HL-60/S4 treated with phorbol 12-myristate 13-acetate at 8.2 ng/mL for 4 days and 3 days (cell line): ENCODE results near the gene SPACA9.

Source experiments
- in situ Hi-C: fragments of 300-500 bp; cut with MboI; formaldehyde crosslinking; loops from 2 replicates; pipeline ENCODE4 v1.15.0; 2022; ENCODE audit warnings: low sequenced_read_pairs

SPACA9 gene

DNA sequence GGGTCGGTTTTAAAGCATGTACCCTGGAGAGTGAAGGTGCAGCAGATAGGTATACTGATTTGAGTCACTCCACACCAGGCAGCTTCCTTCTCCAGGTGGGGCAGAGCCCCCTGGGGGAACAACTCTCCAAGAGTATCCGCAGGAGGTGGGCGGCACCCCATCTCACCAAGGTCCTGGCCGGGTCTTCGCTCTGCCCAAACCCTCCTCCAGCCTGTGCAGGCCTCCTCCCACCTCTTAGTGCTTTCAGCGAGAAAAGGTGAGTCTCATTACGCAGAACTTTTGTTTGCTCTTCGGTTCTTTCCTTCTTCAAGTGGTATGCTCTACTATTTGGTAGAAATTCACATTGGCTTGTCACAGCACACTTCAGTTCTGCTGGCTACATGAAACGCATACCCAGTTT lies 13.7 kb downstream of the SPACA9 start:
- in situ Hi-C loops = no loop called here

DNA sequence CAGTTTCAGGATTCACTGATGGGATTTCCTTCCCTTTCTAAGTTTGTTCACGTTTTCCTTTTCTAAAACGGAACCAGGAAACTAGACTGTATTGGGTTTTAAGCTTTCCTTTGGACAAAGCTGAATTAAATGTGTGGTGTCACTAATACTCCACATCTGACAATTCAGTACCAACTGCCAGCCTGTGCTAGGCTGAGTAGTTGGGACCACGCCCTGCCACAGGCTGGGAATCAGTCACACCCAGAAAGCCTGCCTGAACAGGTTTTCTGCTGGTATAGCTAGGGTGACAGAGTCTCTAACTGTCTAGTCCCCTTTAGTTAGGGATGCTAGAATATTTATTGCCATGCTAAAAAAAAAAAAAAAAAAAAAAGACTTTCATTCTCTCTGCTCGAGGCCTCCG lies 15.6 kb downstream of the SPACA9 start:
- in situ Hi-C loops = no loop called here

DNA sequence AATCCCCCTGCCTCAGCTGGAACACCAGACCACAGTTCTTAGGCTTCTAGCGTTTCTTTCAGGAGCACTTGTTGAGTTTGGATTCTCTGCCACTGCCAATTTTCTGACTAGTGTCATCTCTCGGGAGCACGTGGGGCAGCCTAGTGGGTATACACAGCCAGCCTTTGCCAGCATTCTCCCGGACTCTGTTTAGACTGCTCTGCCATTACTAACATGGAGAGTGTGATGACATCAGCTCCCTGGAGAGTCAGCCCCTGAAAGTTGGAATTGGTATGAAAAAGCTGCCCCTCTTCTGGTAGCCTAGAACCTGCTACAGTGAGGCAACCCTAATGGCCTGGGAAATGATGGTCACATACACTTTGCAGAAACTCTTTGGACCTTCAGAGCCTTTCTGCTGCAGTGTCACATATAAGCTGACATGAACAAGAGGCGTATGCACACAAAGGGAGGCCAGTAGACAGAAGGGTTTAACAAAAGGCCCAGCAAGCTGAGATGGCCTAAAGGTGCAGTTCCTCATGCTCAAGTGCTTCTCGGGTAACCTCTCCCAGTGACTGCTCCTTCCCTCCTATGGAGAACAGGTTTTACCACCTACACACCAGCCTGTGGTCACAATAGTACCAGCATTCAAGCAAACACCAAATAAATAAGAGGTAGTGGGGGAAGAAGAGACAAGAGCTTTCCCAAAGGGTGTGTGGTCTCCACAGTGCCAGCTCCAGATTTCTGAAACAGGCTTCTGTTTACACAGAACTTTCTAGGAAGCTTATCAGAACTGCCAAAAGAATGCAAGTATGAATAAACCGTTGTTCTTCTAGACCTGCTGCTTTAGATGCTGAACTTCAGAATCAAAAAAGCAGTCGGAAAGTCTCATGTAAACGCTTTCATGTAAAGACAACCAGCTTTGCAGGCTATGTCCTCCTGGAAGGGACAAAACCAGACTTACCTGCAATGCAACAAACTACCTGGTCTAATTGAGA lies 16.5 kb downstream of the SPACA9 start:
- in situ Hi-C loops = no loop called here

DNA sequence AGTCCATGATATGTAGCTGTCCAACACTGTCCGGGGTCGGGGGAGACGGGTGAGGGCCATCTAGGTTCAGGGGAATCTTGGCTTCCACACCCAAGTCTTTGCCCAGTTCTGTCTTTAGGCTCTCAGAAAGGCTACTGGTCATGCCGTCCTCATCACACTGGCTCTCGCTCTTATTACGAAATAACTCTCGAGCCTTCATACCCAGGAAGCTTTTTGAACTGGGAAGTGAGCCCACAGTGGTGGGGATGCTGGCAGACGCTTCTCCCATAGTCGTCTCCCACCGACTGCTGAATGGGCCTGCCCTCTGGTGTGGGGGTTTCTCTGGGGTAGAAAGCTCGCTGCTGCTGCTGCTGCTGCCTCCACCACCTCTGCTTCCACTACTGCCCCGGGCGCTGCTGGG lies 17.6 kb downstream of the SPACA9 start:
- in situ Hi-C loops = no loop called here

DNA sequence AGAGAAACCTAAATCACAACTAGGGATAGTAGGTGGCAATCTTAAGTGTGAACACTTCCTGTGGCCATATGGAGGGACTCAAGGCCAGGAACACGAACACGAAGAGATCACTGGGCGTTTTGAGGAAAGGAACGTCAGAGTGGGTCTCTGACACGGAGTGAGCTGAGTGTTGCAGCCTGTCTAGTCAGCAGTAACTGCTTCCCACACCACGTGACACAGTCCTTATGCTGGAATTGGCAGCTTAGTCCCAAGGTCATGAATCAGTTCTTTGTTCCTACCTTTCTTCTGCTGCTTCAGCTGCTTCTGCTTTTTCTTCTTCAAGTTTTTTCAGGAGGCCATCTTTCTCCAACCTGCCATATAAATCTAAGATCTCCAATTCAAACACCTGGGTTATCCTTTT lies 18.2 kb downstream of the SPACA9 start:
- in situ Hi-C loops = no loop called here

DNA sequence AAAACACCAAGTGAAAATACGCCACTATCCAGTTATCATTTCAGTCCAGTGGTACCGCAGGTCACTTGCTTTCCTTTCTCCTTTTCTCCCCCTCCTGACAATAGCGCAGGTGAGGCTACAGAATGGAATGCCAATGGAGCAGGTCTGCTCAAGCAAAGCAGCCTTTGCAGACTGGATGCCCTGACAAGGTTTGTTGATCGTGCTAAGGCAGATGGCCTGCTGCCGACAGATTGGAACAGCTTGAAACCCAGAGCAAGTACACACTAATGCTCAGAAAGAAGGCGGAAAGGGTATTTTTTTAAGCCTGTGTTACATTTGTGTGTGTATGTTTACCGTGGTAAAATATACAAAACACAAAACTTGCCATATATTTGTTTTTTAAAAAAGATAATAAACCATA lies 19.4 kb downstream of the SPACA9 start:
- in situ Hi-C loops = no loop called here

DNA sequence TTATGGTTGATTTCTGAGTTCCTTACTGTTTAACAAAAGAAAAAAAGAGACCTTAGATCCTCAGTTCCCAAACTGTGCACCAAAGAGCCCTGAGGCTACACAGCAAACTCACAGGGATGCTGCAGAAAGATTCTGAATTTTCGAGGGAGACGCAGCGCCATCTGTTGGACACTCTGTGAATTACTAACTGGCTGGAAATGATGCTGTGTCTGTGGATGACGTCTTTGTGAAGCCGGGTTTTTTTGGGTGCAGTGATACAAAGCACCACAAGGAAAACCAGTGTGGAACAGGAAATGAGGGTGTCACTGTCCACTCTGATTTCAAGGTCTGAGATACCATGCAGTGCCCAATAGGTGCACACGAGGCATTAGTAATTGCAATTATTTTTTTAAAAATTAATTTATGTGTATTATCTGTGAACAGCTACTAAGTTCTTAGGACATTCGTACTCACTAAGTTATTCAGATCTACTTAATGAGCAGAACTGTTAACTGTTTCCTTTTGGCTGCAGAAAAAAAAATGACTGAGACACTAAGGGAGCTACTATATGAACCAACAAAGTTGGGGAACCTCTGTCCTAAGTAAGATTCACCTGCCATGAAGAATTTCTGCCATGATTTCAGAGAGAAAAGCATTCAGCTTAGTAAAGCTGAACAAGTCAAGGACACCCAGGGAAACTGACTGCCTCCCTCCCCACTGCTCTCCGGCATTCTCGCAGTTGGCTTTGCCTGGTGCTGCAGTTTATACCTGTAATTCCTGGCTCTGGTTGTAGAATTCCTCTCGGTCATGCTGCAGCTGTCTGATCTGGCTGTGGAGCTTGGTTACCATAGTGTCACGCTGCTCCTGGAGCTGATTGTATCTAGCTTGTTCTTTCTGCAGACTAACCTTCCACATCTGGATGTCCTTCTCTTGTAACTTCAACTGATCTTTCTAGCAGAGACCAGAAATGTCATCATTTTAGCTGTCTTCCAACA lies 23.4 kb downstream of the SPACA9 start:
- in situ Hi-C loops = no loop called here

DNA sequence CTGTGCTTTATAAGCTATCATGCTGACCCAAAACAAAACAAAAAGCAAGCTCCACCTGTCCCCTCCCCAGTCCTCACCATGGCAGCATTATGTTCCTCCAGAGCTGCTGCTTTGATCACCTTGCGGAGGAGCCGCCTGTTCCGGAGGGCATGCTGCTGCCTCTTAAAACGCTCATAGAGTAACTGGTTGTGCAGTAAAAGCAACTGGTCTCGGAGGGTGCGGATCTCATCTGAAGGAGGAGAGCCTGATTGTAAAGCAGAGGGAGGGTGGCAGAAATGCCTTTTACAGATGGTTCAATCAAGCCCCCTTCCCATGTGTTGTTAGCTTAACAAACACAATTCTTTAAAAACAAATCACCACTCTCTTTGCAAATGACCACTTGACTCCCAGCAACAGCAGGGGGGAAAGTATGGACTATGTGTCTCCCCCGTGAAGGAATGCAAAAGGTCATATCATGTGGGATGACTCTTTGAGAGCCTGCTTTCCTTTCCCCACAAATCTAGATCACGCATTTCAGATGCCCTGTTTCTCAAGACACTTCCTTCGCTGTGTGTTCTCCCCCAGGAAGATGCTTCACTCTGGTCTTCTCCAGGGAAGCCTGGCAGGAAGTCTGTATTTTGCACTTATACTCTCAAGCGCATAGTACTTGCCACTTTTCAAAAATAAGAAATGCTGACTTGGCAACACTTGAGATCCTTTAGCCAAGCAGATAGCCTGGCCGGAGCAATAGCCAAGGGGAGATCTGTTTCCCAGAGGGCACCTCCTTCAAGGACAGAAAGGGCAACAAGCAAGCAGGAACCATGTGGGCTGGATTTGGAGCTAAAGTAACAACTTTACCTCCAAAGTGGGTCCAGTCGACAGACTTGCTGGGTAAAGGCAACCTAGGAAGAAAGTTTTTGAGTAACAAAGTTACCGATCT lies 25.1 kb downstream of the SPACA9 start:
- in situ Hi-C loops = no loop called here

DNA sequence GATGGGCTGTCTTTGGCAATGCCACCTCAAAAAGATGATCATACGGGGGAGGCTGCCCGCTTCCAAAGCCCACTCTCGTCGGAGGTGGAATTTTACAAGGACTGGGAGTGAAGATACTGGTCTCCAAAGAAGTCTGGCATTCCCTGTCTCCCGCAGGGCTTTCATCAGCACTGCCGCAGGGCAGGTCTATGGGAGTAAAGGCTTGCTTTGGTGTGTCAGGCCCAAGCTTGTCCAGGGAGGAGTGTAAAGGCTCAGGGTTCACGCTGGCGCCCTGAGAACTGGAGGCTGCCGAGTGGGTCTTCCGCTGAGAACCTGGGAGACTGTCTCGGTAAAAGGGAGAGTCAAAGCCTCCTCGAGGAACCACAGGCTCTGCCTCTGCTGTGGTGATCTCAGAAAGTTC lies 27.0 kb downstream of the SPACA9 start:
- in situ Hi-C loops = no loop called here

DNA sequence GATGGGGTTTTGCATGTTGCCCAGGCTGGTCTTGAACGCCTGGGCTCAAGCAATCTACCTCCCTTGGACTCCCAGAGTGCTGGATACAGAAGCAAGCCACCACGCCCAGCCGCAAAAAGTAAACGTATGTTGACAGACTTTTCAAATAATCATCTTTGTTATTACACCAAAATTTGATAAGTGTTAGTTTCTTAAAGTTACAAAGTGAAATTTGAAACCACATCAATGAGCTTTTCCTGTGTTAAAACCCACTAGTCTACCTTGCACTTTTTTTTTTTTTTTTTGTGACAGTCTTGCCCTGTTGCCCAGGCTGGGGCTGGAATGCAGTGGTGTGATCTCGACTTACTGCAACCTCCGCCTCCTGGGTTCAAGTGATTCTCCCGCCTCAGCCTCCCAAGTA lies 29.9 kb downstream of the SPACA9 start:
- in situ Hi-C loops = no loop called here

DNA sequence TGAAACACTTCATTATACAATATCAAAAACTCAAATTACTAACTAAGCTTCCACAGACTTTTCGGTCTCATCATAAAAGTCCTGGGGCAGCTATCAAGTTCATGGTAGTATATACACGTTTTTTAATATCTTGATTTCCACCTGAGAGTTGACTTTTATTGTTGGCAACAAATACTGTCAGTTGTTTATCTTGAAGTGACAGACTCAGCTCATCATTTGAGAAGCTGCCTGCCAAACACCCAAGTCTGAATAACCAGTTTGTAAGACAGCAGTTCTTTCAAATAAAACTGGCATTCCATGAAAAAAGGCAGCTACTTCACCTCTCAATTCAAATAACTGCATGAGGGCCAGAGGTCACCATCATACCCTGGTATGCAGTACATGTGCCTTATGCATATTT lies 30.6 kb downstream of the SPACA9 start:
- in situ Hi-C loops = no loop called here

DNA sequence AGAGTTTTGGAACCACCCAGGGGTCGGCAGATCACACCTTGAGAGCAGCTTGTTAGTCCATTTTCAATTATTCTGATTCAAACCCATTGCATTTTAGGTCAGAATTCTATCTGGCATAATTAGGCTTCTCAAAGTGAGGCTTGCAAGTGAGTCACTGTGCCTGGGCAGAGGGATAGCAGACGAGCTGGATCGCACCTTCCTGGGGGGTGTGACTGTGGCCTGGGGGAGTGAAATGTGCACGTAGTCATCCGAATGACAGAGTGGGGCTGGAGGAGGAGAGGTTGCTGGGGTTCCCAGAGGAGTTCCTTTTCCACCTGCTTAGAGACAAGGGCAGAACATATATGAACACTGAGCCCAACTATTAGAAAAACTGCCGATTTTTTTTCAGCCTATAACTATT lies 31.7 kb downstream of the SPACA9 start:
- in situ Hi-C loops = no loop called here

DNA sequence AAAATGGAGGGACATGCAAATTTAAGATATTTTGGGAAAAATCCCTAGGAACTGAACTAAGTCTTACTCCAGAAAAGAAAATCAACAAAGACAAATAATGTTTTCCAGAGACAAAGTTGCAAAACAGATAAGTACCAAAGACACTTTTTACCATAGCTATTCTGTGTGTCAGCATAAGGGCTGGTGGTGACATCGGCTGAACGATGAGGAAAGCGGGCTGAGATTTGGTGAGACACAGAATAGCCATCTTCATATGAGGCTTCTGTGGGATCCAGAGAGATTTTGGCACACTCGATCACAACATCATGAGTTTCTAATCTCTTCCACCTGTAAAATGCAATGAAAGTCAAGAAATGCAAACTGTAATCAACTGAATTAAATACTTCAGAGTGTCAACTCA lies 33.4 kb downstream of the SPACA9 start:
- in situ Hi-C loops = no loop called here

DNA sequence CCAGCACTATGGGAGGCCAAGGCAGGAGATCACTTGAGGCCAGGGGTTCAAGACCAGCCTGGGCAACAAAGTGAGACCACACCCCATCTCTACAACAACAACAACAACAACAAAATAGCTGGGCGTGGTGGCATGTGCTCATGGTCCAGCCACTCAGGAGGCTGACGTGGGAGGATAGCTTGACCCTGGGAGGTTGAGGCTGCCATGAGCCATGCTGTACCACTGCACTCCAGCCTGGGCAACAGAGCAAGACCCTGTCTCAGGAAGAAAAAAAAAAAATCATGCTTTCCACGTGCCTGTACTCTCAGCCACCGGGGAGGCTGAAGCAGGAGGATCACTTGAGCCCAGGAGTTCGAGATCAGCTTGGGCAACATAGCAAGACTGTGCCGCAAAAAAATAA lies 36.2 kb downstream of the SPACA9 start:
- in situ Hi-C loops = no loop called here

DNA sequence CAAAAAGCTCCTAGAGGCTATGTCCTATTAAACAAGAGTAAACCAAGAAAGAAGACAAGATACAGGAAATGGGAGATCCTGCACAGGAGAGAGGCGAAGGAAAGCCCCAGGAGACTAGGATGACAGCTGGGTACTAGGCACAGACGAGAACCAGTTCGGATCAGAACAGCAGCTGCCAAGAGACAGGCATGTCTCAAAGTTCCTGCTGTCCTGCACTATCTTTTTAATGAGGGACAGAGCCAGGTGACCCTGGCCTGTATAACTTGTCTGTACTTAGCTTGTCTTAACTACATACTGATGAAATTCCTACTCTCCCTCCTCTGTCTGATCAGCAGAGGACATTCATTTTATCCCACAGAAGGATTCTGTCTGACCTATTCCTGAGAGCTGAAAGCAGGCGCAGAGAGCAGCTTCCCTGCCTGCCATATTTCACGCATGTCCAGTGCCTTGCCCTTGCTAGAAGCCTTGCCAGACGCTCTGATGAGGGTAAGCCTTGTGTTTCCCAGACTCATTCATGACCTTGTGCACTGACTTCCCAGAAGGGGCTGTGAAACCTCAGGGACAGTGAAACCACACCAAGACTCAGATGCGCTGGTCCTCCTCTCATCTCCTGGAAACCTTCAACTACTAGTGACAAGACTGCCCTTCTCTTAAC lies 41.0 kb downstream of the SPACA9 start:
- in situ Hi-C loops = no loop called here

DNA sequence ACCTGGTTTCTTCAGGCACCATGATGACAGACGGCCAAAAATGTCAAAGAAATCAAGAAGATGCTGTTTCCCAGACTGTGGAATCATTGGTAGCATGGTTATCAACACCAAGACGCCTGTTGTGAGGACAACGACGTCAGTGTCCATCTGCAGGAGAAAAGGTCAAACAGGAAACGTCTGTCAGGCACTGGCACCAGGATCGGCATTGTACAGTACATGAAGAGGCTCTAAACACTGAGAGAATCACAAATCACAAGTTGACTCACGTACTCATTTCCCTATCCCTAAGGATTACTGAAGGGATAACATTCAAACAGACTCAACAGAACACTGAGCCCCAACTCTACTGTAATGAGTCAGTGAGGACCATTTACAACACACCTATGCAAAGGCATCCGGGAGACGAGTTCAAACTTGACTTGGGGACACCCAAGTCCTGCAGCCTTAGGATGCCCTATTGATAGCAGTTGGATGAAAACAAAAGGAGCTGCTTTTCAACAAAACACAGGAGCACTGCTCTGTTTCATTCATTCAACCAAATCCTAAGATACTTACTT lies 44.7 kb downstream of the SPACA9 start:
- in situ Hi-C loops = no loop called here

DNA sequence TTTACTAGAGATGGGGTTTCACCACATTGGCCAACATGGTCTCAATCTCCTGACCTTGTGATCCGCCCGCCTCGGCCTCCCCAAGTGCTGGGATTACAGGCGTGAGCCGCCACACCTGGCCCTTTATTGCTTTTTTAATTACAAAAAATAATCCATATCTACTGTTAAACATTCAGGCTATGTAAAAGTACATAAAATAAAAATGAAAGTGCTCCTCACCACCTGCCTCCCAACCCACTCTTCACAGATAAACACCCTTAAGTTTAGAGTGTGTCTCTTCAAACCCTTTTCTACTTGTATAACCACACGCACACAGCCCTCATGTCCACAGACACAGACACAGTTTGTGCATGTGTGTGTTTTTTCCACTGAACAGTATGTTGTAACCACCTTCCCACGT lies 49.0 kb downstream of the SPACA9 start:
- in situ Hi-C loops = no loop called here

DNA sequence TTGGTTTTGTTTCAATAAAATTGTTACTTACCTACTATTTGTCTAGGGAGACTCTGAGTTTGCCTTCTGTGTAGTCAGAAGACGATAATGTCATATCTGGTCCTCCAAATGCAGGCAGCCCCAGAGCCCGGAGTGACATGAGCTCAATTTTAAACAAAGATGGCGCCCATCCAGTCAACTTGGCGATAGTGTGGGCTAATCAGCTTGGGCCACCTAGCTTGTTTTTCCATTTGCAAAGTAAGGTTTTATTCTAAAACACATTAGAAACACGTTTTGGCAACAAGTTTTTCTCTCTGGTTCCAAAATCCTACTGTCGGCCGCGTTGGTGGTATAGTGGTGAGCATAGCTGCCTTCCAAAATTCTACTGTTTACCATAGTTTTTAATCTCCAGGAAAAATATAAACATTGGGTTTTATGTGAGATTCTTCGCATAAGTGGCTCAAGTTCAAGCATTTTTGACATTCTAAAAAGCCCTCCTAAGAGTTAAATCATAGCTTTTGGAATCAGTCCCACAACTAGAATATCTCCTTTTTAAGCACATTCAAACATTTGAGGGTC lies 52.6 kb downstream of the SPACA9 start:
- in situ Hi-C loops = no loop called here

DNA sequence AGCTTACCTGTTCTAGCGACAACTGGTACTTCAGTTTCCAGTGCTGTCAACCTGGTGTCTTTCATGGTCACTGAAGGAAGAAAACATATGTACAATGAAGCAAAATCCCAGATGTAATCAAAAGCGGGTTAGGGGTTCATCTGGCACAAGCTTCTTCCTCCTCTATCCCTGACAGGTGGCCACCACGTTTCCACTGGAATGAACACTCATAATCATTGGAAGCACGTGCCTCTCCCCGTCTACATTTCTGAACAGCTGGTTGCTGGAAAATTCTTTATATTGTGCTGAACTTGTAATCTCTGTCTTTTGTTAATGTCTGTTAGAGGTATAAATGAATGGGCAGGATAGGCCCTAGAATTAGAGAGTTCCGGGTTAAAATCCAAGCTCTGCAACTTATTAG lies 56.3 kb downstream of the SPACA9 start:
- in situ Hi-C loops = no loop called here
